KMS-11 (cell line): ENCODE results near the gene LRIG2.

ENCODE experiments used
- H2AFZ ChIP-seq: fragments of 200-600 bp; sonication (generic); 2 replicates; pipeline ENCODE4 v1.6.1; 2016; ENCODE audit warnings: antibody characterized with exemption, mixed run types, low read depth
- H3K27ac ChIP-seq: fragments of 200-600 bp; sonication (generic); 2 replicates; pipeline ENCODE4 v1.6.1; 2016; ENCODE audit warnings: mild to moderate bottlenecking, mixed run types
- H3K27me3 ChIP-seq: fragments of 200-600 bp; sonication (generic); 2 replicates; pipeline ENCODE4 v1.6.1; 2017; ENCODE audit warnings: mild to moderate bottlenecking, low read depth, mixed run types, moderate library complexity; ENCODE audit not compliant: insufficient read depth
- H3K36me3 ChIP-seq: fragments of 200-600 bp; sonication (generic); 2 replicates; pipeline ENCODE4 v1.6.1; 2017; ENCODE audit warnings: mild to moderate bottlenecking, mixed run types; ENCODE audit not compliant: insufficient read depth
- H3K4me1 ChIP-seq: fragments of 200-600 bp; sonication (generic); 2 replicates; pipeline ENCODE4 v1.6.1; 2016; ENCODE audit warnings: mild to moderate bottlenecking, low read depth, mixed run types; ENCODE audit not compliant: poor library complexity, severe bottlenecking
- H3K4me2 ChIP-seq: fragments of 200-600 bp; sonication (generic); 2 replicates; pipeline ENCODE4 v1.7.0; 2016; ENCODE audit warnings: mild to moderate bottlenecking, mixed run types
- H3K4me3 ChIP-seq: fragments of 200-600 bp; sonication (generic); IDR thresholded peaks from 2 replicates; pipeline ENCODE4 v1.6.1; 2017; ENCODE audit warnings: low read depth, low read length, mixed read lengths; ENCODE audit not compliant: insufficient read depth
- H3K79me2 ChIP-seq: fragments of 200-600 bp; sonication (generic); 2 replicates; pipeline ENCODE4 v1.6.1; 2016; ENCODE audit warnings: low read depth, mixed run types; ENCODE audit not compliant: insufficient read depth
- H3K9ac ChIP-seq: fragments of 200-600 bp; sonication (generic); 2 replicates; pipeline ENCODE4 v1.6.1; 2016; ENCODE audit warnings: mild to moderate bottlenecking, mixed run types
- H4K20me1 ChIP-seq: fragments of 200-600 bp; sonication (generic); 2 replicates; pipeline ENCODE4 v1.6.1; 2016; ENCODE audit warnings: mild to moderate bottlenecking, mixed run types; ENCODE audit not compliant: insufficient read depth
- TF ChIP-seq, protein P1 (sequence below): fragments of 200-600 bp; sonication (generic); conservative IDR thresholded peaks from 2 replicates; pipeline ENCODE4 v1.6.1; 2017; ENCODE audit warnings: low read depth, mild to moderate bottlenecking, antibody characterized with exemption, low read length, moderate library complexity, mixed read lengths

LRIG2 gene

DNA sequence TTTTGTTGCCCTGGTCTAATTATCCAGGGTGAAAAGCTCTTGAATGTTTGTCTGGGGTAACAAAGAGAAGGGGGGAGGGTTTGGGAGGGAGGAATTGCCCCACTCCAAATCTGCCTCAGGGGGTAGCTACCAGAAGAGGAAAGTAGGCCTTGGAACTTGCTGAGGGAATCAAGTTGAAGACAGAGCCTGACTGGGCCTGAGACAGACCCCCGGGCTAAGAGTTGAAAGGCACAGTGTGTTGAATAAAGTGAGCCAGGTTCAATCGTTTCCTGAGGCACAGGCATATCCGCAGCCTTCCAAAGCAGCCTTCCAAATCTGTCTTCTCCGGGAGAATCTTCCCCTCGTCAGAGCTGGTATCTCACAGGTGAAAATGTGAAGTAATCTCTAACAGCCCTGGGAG lies 96.6 kb downstream of the LRIG2 start:
- no peaks in the 10 kb centered on the region for H3K4me1 ChIP-seq
- no peaks in the 10 kb centered on the region for H3K36me3 ChIP-seq
- H3K79me2 ChIP-seq, result no peaks in the 10 kb centered on the region
- H3K4me3 ChIP-seq, result no peak overlapping the region
- H2AFZ ChIP-seq, result no peak overlapping the region
- H3K27me3 ChIP-seq, result no peaks in the 10 kb centered on the region
- TF ChIP-seq, protein P1, sequence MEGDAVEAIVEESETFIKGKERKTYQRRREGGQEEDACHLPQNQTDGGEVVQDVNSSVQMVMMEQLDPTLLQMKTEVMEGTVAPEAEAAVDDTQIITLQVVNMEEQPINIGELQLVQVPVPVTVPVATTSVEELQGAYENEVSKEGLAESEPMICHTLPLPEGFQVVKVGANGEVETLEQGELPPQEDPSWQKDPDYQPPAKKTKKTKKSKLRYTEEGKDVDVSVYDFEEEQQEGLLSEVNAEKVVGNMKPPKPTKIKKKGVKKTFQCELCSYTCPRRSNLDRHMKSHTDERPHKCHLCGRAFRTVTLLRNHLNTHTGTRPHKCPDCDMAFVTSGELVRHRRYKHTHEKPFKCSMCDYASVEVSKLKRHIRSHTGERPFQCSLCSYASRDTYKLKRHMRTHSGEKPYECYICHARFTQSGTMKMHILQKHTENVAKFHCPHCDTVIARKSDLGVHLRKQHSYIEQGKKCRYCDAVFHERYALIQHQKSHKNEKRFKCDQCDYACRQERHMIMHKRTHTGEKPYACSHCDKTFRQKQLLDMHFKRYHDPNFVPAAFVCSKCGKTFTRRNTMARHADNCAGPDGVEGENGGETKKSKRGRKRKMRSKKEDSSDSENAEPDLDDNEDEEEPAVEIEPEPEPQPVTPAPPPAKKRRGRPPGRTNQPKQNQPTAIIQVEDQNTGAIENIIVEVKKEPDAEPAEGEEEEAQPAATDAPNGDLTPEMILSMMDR, result no peak
- H4K20me1 ChIP-seq, result no peaks in the 10 kb centered on the region
- no peak overlapping the region for H3K9ac ChIP-seq
- H3K4me2 ChIP-seq, result no peak overlapping the region
- no peak overlapping the region for H3K27ac ChIP-seq

DNA sequence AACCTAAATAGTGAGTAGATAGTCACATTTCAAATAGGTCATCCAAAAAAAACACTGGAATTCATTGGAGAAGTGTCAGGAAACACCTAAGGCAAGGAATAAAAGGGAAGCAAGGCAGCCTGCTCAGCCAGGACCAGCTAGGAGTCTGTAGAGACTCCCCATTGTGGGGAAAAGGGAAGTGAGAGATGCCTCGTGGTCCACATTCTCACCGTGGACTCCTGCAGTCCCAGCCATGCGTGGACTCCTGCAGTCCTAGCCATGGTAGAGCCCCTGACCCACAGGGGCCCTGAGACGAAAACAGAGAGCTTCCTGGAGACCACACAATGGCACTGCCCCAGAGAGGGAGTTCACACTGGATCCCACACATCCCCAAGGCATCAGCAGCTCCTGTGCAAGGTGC lies 97.5 kb downstream of the LRIG2 start:
- Histone ChIP-seq H3K27me3 (no peaks in the 10 kb centered on the region), H2AFZ (no peak overlapping the region), H3K4me3 (no peak overlapping the region), H4K20me1 (no peaks in the 10 kb centered on the region), H3K79me2 (no peaks in the 10 kb centered on the region), H3K36me3 (no peaks in the 10 kb centered on the region), H3K4me2 (no peak overlapping the region), H3K27ac (no peak overlapping the region), H3K9ac (no peak overlapping the region), H3K4me1 (no peaks in the 10 kb centered on the region)
- TF ChIP-seq, protein P1, result no peak

DNA sequence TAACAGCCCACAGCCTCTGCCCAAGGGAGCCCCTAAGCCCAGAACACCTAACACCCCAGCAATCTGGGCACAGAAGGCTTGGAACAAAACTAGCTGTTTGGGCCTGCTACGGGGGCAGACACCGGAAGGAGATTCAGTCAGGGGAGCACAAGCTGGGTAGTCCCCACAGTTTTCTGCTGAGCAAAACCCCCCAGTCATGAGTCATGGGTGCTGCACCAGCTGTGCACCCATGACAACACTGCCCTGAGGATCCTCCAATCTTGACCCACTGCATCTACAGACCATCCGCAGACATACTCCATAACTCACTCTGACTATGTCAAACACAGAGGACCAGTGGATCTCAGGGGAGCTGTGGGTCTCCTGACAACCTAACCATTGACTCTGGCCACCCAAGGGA lies 105.1 kb downstream of the LRIG2 start:
- no peaks in the 10 kb centered on the region for H3K4me1 ChIP-seq
- H2AFZ ChIP-seq, result no peak overlapping the region
- no peaks in the 10 kb centered on the region for H4K20me1 ChIP-seq
- H3K27me3 ChIP-seq, result no peaks in the 10 kb centered on the region
- H3K79me2 ChIP-seq, result no peaks in the 10 kb centered on the region
- H3K36me3 ChIP-seq, result no peaks in the 10 kb centered on the region
- H3K9ac ChIP-seq, result no peak overlapping the region
- no peak overlapping the region for H3K4me2 ChIP-seq
- H3K27ac ChIP-seq, result no peak overlapping the region
- TF ChIP-seq, protein P1, result no peak
- no peak overlapping the region for H3K4me3 ChIP-seq

DNA sequence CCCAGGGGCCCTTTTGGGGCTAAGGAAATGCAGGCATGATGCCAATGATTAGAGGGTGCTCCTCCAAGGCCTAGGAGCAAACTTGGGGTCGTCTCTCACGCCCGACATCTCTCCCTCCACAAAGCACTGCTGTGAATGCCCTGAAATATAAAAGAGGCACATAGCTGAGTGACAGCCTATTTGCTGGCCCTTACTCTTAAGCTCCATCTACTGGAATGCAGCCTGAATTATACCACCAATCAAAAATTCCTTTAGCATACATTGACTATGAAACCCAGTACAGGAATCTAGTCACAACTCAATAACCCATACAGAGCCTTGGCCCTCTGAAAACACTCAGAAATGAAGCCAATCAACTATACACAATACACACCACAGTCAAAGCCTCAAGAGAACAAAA lies 105.5 kb downstream of the LRIG2 start:
- Histone ChIP-seq H3K79me2 (no peaks in the 10 kb centered on the region), H2AFZ (no peak overlapping the region), H4K20me1 (no peaks in the 10 kb centered on the region), H3K4me1 (no peaks in the 10 kb centered on the region), H3K4me3 (no peak overlapping the region), H3K27me3 (no peaks in the 10 kb centered on the region), H3K9ac (no peak overlapping the region), H3K36me3 (no peaks in the 10 kb centered on the region), H3K4me2 (no peak overlapping the region), H3K27ac (no peak overlapping the region)
- TF ChIP-seq, protein P1, result no peak
